ENCODE data around the gene CYP4F2. TPM values are rescaled to one million over a fixed set of nuclear protein-coding genes. Genes with fewer than 3 reads are reported as not detected.
A peak's percentile ranks its signal among the peaks of the same experiment; 100 is the strongest.
"Not testable (repeated sequence)": the region's sequence is repeated elsewhere in the genome, so short reads cannot be mapped to it uniquely, and the experiment has no call there.

Gene CYP4F2
- total and polyA plus RNA-seq, 2 experiments from 2014 or later: not detected

GRCh38 chr19:15862444-15862843 is 35.4 kb downstream of the CYP4F2 start:
- TF ChIP-seq CTCF (IDR thresholded peaks at IDR 0.05; ENCODE audit: low read depth, low read length): no peak
- Histone ChIP-seq H3K4me1 (ENCODE audit: low read depth) (no peaks in the 10 kb centered on the region), H3K27ac (no peak overlapping the region), H3K9me3 (ENCODE audit: low read depth) (no peaks in the 10 kb centered on the region), H3K36me3 (no peaks in the 10 kb centered on the region), H3K27me3 (no peaks in the 10 kb centered on the region), H3K4me3 (no peak overlapping the region)
- DNase-seq (ENCODE audit: low read depth in 1 of 2, low spot score in 1 of 2): no peak

- Histone ChIP-seq H3K9me3 (ENCODE audit: low read depth) (no peaks in the 10 kb centered on the region), H3K27ac (no peak overlapping the region), H3K4me1 (ENCODE audit: low read depth) (no peaks in the 10 kb centered on the region), H3K36me3 (no peaks in the 10 kb centered on the region), H3K27me3 (no peaks in the 10 kb centered on the region), H3K4me3 (no peak overlapping the region)
- no peak for TF ChIP-seq CTCF (IDR thresholded peaks at IDR 0.05; ENCODE audit: low read depth, low read length)
- no peak for DNase-seq (ENCODE audit: low read depth in 1 of 2, low spot score in 1 of 2)
Observed at GRCh38 chr19:15860522-15860921, 37.4 kb downstream of the CYP4F2 start.

- H3K4me1 ChIP-seq (ENCODE audit: low read depth): no peaks in the 10 kb centered on the region
- TF ChIP-seq CTCF (IDR thresholded peaks at IDR 0.05; ENCODE audit: low read depth, low read length): no peak
- H3K4me3 ChIP-seq: no peak overlapping the region
- H3K36me3 ChIP-seq: no peaks in the 10 kb centered on the region
- no peak for DNase-seq (ENCODE audit: low read depth in 1 of 2, low spot score in 1 of 2)
- no peaks in the 10 kb centered on the region for H3K27me3 ChIP-seq
- H3K27ac ChIP-seq: no peak overlapping the region
- H3K9me3 ChIP-seq (ENCODE audit: low read depth): no peaks in the 10 kb centered on the region
Observed at GRCh38 chr19:15859187-15859586, 38.7 kb downstream of the CYP4F2 start.

- no peaks in the 10 kb centered on the region for H3K4me1 ChIP-seq (ENCODE audit: low read depth)
- H3K36me3 ChIP-seq: no peaks in the 10 kb centered on the region
- TF ChIP-seq CTCF (IDR thresholded peaks at IDR 0.05; ENCODE audit: low read depth, low read length): no peak
- DNase-seq (ENCODE audit: low read depth in 1 of 2, low spot score in 1 of 2): no peak
- no peak overlapping the region for H3K4me3 ChIP-seq
- no peak overlapping the region for H3K27ac ChIP-seq
- no peaks in the 10 kb centered on the region for H3K27me3 ChIP-seq
- H3K9me3 ChIP-seq (ENCODE audit: low read depth): no peaks in the 10 kb centered on the region
Observed at GRCh38 chr19:15850385-15850784, 47.5 kb downstream of the CYP4F2 start.

- Histone ChIP-seq H3K27me3 (no peaks in the 10 kb centered on the region), H3K4me3 (no peak overlapping the region), H3K36me3 (no peaks in the 10 kb centered on the region), H3K9me3 (ENCODE audit: low read depth) (no peaks in the 10 kb centered on the region), H3K4me1 (ENCODE audit: low read depth) (no peaks in the 10 kb centered on the region), H3K27ac (no peak overlapping the region)
- no peak for TF ChIP-seq CTCF (IDR thresholded peaks at IDR 0.05; ENCODE audit: low read depth, low read length)
- DNase-seq (ENCODE audit: low read depth in 1 of 2, low spot score in 1 of 2): no peak
Observed at GRCh38 chr19:15846923-15847322, 51.0 kb downstream of the CYP4F2 start.

- not testable (repeated sequence) for H3K27me3 ChIP-seq; H3K36me3 ChIP-seq; H3K27ac ChIP-seq; H3K4me1 ChIP-seq (ENCODE audit: low read depth); H3K9me3 ChIP-seq (ENCODE audit: low read depth); H3K4me3 ChIP-seq
- peak in 1 of 2 donors; percentile 2 for DNase-seq (ENCODE audit: low read depth in 1 of 2, low spot score in 1 of 2)
Observed at GRCh38 chr19:15843894-15844222, 54.0 kb downstream of the CYP4F2 start.

Data from cardiac muscle cell (in vitro differentiated cells and primary cell).